ENCODE measurements around the gene ZFAND2A.

DNA sequence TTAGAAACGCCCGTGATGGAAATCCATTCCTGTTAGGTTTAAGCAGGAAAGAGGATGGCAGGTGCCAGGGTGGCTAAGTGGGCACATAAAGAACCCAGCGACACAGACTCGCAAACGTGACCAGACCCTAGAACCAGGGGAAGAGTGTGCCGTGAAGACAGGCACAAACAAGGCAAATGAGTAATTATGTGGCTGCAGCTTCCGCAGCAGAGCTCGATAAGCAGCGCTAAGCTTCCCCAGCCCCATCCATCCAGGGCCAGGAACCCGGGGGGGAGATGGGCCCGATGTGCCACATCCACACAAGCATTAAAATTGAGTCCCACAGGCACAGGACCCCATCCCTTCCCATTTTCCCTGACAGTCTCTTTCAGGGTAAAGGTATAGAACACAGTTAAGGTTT lies 14.0 kb upstream of the ZFAND2A start:
- TF ChIP-seq EZH2phosphoT487 (IDR thresholded peaks at IDR 0.05; ENCODE audit: insufficient read depth, low read depth) (no peak), EZH2 (IDR thresholded peaks at IDR 0.05; ENCODE audit: insufficient read depth, poor library complexity, severe bottlenecking) (no peak)
